ENCODE data around the gene RPL23.
A peak's percentile ranks its signal among the peaks of the same experiment; 100 is the strongest.

RPL23 gene

GRCh38 chr17:38883592-38884526 lies 30.3 kb upstream of the RPL23 start:
- no peak for DNase-seq

DNA sequence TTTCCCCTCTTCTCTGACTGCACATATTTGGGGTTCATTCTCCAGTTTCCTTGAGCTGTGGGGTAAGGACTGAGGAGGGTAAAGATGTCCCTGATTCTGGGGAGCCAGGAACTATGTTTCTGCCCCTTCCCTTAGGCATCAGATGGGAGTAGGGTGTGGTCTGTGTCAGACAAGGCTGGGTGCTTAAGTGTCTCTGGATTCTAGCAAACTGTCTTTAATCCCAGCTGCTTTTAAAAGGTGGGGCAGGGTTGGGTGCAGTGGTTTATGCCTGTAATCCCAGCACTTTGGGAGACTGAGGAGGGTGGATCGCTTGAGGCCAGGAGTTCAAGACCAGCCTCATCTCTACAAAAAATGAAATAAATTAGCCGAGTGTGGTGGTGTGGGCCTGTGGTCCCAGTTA lies 29.3 kb upstream of the RPL23 start:
- no peak for DNase-seq

GRCh38 chr17:38881600-38882191 lies 28.2 kb upstream of the RPL23 start:
- DNase-seq = no peak

- no peak for DNase-seq
Measured at GRCh38 chr17:38879878-38880665, 26.6 kb upstream of the RPL23 start.

DNA sequence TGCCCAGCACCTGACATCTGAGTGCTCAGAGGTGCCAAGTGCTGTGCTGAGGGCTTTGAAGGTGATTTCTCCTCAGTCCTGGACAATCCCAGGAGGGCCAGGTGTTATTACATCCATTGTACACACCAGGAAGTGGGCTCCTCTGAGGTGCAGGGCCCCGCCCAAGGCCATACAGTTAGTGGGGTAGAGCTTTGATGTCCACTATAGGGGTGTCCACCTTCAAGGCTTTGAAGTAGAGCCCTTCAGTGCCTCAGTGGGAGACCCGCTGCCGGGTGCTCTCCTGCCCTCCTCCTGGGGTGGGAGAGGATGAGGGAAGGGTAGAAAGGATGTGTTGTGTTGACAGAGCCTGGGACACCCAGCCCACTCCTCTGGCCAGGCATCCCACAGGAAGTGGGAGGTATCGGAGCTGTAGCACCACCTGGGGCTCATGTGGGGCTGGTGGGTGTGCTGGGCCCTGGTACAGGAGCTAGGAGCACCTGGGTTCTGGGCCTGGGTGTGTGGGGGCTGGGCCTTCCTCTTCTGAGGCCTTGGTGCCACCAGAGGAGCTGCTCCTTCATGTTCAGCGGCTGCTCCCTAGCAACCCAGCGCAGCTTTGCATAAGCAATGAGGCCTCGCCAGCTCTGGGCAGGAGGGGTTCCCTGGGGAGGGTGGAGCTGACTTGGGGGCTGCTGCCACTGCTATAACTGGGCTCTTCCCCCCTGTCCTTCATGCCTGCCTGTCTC lies 23.8 kb upstream of the RPL23 start:
- DNase-seq = no peak

DNA sequence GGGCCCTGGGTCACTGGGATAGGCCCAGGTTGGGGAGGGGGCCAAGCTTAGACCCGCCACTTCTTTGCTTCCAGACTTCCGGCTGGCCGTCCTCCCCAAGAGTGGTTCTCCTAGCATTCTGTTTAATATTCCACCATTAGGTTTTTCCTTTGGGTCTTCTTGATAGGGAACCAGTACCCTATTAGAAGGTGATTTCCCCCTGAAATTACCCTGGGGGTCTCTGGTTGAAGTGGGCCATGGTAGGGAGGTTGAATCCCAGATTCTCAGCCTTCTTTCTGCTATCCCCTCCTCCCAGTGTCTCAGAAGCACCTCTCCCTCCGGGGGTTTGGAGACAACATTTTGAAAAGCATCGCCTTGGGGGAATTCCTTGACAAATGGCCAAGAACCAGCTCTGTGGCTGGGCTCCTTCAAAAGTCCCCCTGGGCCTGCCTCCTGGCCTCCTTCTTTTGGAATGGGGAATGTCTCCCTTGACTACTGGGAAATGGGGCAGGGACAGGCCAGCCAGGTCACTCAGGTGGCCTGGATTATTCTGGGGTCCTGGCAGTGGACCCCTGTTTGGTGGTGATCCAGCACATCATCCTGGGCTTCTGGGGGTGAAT lies 22.1 kb upstream of the RPL23 start:
- DNase-seq = no peak

DNA sequence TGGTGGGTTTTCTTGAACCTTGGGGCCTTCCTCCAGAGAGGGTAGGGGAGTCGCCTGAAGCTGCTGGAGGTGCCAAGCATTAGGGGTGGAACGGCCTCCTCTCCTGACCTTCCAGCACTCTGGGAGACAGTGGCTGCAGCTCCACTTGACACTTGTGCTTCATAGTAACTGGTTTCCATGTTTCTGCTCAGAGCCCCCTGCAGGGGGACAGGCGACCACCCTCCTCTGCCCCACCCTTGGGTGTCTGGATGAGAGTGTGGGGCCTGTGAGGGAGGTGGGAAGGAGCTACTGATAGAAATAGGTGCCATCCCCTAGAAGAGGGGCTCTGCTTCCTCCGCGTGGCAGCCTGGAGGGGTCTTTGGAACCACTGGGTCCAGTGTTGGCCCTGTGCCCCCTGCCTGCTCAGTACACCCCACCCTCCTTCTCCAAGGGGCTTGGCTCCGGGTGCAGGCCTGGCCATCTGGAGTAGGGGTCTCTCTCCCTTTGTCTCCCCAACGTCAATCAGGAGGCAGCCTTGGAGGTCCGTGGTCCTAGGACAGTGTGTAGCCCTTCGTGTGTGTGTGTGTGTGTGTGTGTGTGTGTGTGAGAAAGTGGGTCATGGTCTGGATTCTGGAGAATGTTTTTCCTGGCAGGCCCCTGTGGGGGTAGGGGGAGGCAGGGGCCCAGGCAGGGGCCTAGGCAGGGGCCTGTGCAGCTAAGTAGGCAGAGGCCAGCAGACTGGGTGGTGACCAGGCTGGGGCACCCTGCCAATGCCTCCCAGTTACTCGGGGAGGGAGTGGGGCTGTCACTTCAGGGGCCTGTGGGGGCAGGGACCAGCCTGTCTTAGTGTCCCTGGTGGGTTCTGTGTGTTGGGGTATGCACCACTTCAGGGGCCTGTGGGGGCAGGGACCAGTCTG lies 21.2 kb upstream of the RPL23 start:
- DNase-seq = no peak

DNA sequence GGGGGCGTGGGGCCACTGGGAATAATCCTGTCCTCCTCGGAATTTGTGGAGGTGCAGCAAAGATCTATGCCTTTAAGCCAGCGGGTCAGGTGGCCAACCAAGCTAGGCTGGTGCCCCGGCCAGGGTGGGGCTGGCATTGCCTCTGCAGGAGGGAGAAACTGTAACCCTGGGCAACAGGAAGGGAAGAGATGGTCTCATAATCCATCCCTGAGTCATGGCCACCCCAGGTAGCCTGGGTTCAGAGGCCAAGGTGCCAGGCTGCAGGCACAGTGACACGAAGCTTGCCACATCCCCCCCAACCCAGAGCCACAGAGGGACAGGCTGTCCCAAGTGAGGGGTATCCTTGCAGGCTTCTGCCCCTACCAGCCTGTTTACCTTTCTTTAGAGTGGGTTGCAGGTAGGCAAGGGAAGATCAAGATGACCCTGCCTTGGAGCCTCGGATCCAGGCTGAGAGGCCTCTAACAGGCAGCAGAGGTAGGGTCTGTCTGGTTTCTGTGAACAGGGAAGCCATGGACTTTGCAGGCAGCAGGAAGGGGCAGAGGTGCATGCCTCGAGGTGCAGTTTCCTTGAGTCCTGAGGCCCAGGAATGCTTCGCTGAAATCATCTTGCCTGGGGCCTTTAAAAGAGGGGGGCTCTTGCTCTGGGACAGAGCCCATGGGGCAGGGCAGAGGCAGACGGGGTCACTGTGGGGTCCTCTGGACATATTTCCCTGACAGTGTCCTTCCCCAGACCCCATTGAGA lies 20.3 kb upstream of the RPL23 start:
- DNase-seq = no peak

- DNase-seq = no peak
Measured at GRCh38 chr17:38872671-38873385, 19.3 kb upstream of the RPL23 start.

DNA sequence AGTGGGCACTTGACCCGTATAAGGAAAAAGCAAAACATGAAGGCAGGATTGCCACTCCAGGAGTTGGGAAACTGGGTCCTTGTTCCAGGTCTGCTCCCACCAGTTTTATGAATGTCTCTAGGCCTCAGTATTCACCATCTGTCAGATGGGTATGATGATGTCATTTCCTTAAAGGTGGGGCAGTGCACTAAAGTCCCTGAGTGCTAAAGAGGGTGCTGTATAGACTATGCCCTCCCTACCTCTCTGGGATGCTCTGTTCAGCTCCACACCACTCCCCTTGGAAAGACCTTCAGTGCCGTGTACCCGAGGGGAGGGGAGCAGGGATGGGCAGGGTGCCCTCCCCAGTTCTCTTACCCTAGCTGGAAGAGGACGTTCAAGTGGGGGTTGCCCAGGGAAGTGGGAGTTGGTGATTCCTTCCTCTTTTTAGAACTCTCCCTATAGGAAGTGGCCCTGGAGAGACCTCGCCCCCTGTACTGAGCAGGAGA lies 18.5 kb upstream of the RPL23 start:
- DNase-seq = peak; percentile 47

DNA sequence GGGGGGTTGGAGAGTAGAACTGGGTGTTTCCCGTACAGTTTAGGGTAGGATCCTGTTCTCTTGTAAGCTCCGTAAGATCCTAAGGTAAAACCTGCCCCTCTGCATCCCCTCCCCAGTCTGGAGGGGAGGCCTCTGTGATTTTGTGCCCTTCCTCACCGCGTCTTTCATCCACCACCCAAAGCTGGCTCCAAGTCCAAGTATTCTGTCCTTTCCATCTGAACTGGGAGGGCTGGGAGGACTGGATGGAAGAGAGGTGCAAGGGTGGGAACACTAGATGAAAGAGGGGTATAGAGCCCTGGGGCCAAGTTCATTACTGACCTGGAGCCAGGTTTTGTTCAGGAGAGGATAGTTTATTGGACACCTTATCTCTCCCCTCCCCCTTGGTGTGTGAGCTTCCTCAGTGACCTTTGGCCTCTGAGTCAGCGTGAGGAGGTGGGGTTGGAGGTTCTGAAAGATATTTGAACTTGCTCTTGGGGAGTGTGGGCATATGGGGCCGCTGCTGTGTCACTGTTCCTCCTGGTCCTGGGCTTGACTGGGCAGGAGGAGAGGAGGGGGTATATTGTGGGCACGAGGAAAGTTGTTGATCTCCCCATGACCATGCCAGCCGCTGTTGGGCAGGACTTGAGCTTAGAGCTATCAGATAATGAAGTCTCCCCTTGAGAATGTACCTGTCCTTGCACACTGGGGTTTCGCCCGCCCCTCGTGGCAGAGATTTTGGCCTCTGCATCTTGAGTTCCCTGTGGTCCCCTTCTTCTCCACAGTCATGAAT lies 17.9 kb upstream of the RPL23 start:
- peak; percentile 68 for DNase-seq

DNA sequence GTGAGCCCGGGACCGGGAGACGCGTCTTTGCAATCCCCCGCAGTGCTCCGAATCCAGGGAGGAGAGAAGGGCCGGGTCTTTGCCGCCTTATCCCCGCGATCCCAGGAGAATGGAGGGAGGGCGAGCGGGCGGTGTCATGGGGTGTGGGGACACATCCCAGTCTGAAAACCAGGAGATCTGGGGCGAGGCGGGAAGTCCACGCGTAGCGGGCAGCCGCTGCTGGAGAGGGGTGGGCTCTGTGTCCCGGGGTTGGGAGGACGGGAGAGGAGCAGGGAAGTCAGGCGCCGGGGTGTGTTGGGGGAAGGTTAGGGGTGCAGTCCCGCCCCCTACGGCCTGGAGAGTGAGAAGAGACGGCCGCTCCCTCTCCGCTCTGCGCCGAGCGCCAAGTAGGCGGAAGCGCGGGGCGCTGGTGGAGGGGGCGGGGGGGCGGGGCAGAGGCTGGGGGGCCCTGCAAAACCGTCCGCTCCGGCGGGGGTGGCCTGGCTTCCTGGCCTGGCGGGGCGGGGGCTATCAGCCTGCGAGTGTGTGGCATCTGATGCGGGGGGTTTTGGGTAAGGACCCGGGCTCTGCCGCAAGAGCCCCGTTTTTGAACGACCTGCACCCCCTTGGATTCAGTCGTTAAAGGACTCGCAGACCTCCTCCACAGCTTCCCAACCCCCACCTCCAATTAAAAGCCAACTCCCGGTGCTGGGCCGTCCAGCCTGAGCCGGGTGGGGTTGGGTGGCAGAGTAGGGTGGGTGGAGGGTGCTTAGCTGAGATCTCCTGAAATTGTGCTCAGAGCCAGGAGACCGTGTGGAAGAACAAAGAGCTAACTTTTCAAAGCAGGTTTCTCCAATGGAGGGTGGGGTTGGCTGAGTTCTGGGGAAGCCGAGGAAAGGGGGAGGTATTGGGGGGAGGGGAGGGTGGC lies 17.0 kb upstream of the RPL23 start:
- peak; percentile 68 for DNase-seq

- DNase-seq = peak; percentile 91
Measured at GRCh38 chr17:38869526-38870258, 16.2 kb upstream of the RPL23 start, which contains the start of gene LASP1. TSS of gene LASP1 (plus strand) at chr17:38870058. CDS start at chr17:38870190, 132 bp downstream.

DNA sequence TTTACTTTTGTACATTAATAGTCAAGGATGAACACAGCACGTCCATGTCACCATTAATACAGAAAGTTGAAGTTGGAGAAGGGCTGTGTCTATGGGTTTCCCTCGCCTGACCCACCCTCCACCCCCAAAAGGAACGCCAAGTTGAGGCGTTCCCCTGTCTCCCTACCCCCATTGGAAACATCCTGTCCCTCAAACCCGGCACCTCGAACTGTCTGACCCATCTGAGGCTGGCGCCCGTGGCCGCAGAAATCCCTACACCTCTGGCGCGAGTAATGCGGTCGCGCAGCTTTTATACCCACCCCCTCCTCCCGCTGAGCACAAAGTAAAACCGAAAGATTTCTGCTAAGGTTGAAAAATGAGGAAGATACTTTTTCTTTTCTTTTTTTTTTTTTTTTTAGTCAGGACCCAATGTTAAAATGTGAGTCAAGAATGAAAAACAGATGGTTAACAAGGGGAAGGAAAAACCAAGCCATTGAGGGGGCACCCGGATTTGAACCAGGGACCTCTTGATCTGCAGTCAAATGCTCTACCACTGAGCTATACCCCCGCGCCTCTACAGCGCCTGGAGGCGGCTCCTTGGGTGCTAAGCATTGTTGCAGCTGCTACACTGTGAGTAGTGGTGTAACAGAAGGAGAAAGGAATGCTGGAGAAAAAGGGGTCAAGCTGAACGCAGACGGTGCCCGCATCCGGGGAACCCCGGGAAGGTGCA lies 15.4 kb upstream of the RPL23 start:
- DNase-seq = peak; percentile 90

DNA sequence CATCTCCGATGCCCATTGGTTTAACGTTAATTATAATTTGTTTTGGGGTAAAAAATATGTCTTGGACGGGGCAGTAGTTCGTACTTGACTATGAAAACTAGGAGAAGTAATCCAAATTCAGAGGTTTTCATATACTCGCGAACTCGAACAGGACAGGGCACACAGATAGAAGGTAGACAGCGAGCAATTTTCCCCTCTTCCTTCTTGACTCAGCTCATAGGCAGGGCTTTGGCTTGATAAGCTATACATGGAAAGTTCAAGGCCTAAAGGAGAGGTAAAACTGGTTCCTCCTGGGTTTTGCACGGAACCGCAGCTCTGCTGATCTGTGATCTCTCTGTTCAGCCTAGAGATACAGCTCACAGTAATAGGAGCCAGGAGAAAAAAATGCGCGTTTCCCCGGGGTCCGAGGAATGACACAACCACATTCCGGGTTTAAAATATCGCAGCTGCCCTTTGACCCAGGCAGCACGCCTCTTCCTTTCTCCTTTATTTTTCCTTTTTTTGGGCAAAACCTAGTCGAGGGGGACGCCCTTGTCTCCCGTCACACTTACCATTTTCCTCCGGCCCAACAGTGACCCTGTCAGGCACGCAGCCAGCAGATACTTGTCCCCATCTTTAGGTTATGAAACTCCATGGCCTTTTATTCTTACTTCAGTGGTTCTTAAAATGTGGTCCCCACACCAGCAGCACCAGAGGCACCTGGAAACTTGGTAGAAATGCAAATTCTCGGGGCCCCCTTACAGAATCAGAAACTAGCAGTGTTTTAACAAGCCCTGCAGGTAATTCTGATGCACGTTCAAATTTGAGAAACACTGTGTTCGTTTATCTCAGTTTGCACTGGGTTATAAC lies 14.7 kb upstream of the RPL23 start:
- no peak for DNase-seq
